ENCODE results near the gene RNF43. TPM values are rescaled to one million over a fixed set of nuclear protein-coding genes. Genes with fewer than 3 reads are reported as not detected.
A peak's percentile ranks its signal among the peaks of the same experiment; 100 is the strongest.

The RNF43 gene
- total RNA-seq, 2 experiments from 2014 or later: 0.69 to 1.9 TPM

- no peak overlapping the region for H3K27ac Mint-ChIP-seq
Measured at GRCh38 chr17:58370309-58370708, 47.0 kb downstream of the RNF43 start.

GRCh38 chr17:58369214-58370031 lies 47.9 kb downstream of the RNF43 start:
- Mint-ChIP-seq H3K4me3 (no peak overlapping the region), H3K9me3 (no peaks in the 10 kb centered on the region), H3K4me1 (ENCODE audit: low read depth) (no peaks in the 10 kb centered on the region), H3K27me3 (no peaks in the 10 kb centered on the region), H3K27ac (no peak overlapping the region), H3K36me3 (ENCODE audit: low read depth) (no peaks in the 10 kb centered on the region)
- no peak for TF ChIP-seq CTCF (IDR thresholded peaks at IDR 0.05)
- Histone ChIP-seq H3K9me3 (ENCODE audit: control insufficient read depth in 1 of 2, insufficient read depth in 1 of 2, low read length in 2 of 2) (no peaks in the 10 kb centered on the region), H3K4me1 (ENCODE audit: insufficient read depth, low read length) (no peaks in the 10 kb centered on the region), H3K36me3 (ENCODE audit: insufficient read depth, low read length) (no peaks in the 10 kb centered on the region), H3K27me3 (ENCODE audit: control insufficient read depth in 1 of 2, insufficient read depth in 2 of 2, low read length in 2 of 2) (no peaks in the 10 kb centered on the region), H3K27ac (ENCODE audit: low read depth in 1 of 2, low read length in 2 of 2) (no peak overlapping the region), H3K4me3 (ENCODE audit: low read length) (no peak overlapping the region)
- ChIA-PET CTCF (no interaction called here), POLR2A (no interaction called here)
- DNase-seq (no peak), ATAC-seq (ENCODE audit: poor library complexity) (no peak)
- intact Hi-C loops (cut with DNase I, micrococcal nuclease): no loop called here

More at GRCh38 chr17:58370309-58370708, 47.0 kb downstream of the RNF43 start:
- Histone ChIP-seq H3K4me3 (ENCODE audit: low read length) (no peak overlapping the region), H3K27ac (ENCODE audit: low read depth in 1 of 2, low read length in 2 of 2) (no peak overlapping the region), H3K36me3 (ENCODE audit: insufficient read depth, low read length) (no peaks in the 10 kb centered on the region), H3K4me1 (ENCODE audit: insufficient read depth, low read length) (no peaks in the 10 kb centered on the region), H3K9me3 (ENCODE audit: control insufficient read depth in 1 of 2, insufficient read depth in 1 of 2, low read length in 2 of 2) (no peaks in the 10 kb centered on the region), H3K27me3 (ENCODE audit: control insufficient read depth in 1 of 2, insufficient read depth in 2 of 2, low read length in 2 of 2) (no peaks in the 10 kb centered on the region)
- TF ChIP-seq CTCF (IDR thresholded peaks at IDR 0.05): no peak
- Mint-ChIP-seq H3K36me3 (ENCODE audit: low read depth) (no peaks in the 10 kb centered on the region), H3K27me3 (no peaks in the 10 kb centered on the region), H3K9me3 (no peaks in the 10 kb centered on the region), H3K4me1 (ENCODE audit: low read depth) (no peaks in the 10 kb centered on the region), H3K4me3 (no peak overlapping the region)
- ChIA-PET POLR2A (interaction anchor here (1.1 kb wide), 1 partner anchor 16 kb away, joined by 4 read pairs; no protein-coding TSS in a partner anchor), CTCF (interaction anchor here (0.7 kb wide), 1 partner anchor 129 kb away, joined by 3 read pairs; no protein-coding TSS in a partner anchor)
- intact Hi-C loops (cut with DNase I, micrococcal nuclease): no loop called here
- DNase-seq: peak in 1 of 14 experiments; percentile 16
- ATAC-seq (ENCODE audit: poor library complexity): no peak

- H3K36me3 ChIP-seq (ENCODE audit: insufficient read depth, low read length): no peaks in the 10 kb centered on the region
- DNase-seq (no peak), ATAC-seq (ENCODE audit: poor library complexity) (no peak)
- ChIA-PET CTCF (no interaction called here), POLR2A (no interaction called here)
- no peak overlapping the region for H3K27ac ChIP-seq (ENCODE audit: low read depth in 1 of 2, low read length in 2 of 2)
- no peaks in the 10 kb centered on the region for H3K27me3 ChIP-seq (ENCODE audit: control insufficient read depth in 1 of 2, insufficient read depth in 2 of 2, low read length in 2 of 2)
- no peak for TF ChIP-seq CTCF (IDR thresholded peaks at IDR 0.05)
- Mint-ChIP-seq H3K9me3 (no peaks in the 10 kb centered on the region), H3K36me3 (ENCODE audit: low read depth) (no peaks in the 10 kb centered on the region), H3K4me1 (ENCODE audit: low read depth) (no peaks in the 10 kb centered on the region), H3K27ac (no peak overlapping the region), H3K4me3 (no peak overlapping the region), H3K27me3 (no peaks in the 10 kb centered on the region)
- no peak overlapping the region for H3K4me3 ChIP-seq (ENCODE audit: low read length)
- intact Hi-C loops (cut with DNase I, micrococcal nuclease): no loop called here
- H3K4me1 ChIP-seq (ENCODE audit: insufficient read depth, low read length): no peaks in the 10 kb centered on the region
- no peaks in the 10 kb centered on the region for H3K9me3 ChIP-seq (ENCODE audit: control insufficient read depth in 1 of 2, insufficient read depth in 1 of 2, low read length in 2 of 2)
Measured at GRCh38 chr17:58368860-58369213, 48.5 kb downstream of the RNF43 start.

Other genes starting within 250 kb of the RNF43 start
- gene EPX, start 224.8 kb downstream of the RNF43 start, total RNA-seq: not detected
- gene MKS1, start 198.3 kb downstream of the RNF43 start, total RNA-seq: 1 to 10 TPM; 4.6 to 6.4 TPM
- not detected for gene LPO, start 178.9 kb downstream of the RNF43 start, total RNA-seq
- gene MPO, start 136.6 kb downstream of the RNF43 start, total RNA-seq: under 1 TPM in 1 of 2 experiments, not detected in 1; 0.77 TPM
- 10 to 100 TPM; 17.8 to 19.5 TPM for gene TSPOAP1, start 88.7 kb downstream of the RNF43 start, total RNA-seq
- gene SUPT4H1, start 65.3 kb downstream of the RNF43 start, total RNA-seq: 10 to 100 TPM; 46.5 to 47.0 TPM
- gene HSF5, start 70.9 kb upstream of the RNF43 start, total RNA-seq: 1 to 10 TPM; 1.6 to 1.7 TPM
- gene MTMR4, start 97.1 kb upstream of the RNF43 start, total RNA-seq: 10 to 100 TPM; 28.8 to 30.0 TPM

Measured in CD4-positive, alpha-beta T cell (primary cell).